BLaER1 treated with 17β-estradiol and CSF1 and Interleukin-3, amounts not matched to agents 10 nM and 100 nM (cell line): Measurements from ENCODE around the gene CHP1.

Experiments
- H3K27ac ChIP-seq, 11 experiments: shearing (Covaris generic); formaldehyde crosslinking; 2 replicates each; pipeline ENCODE4 v1.8.1; 2022
- H3K27me3 ChIP-seq, 11 experiments: shearing (Covaris generic); formaldehyde crosslinking; 2 replicates each; pipeline ENCODE4 v1.8.1; 2022
- H3K36me3 ChIP-seq, 11 experiments: shearing (Covaris generic); formaldehyde crosslinking; 2 replicates each; pipeline ENCODE4 v1.8.1; 2022
- H3K4me1 ChIP-seq, 10 experiments: shearing (Covaris generic); formaldehyde crosslinking; 2 replicates each; pipeline ENCODE4 v1.8.1; 2022
- H3K4me2 ChIP-seq, 11 experiments: shearing (Covaris generic); formaldehyde crosslinking; 2 replicates each; pipeline ENCODE4 v1.8.1; 2022
- H3K4me3 ChIP-seq, 10 experiments: shearing (Covaris generic); formaldehyde crosslinking; 2 replicates each; pipeline ENCODE4 v1.8.1; 2022
- H3K9ac ChIP-seq, 11 experiments: shearing (Covaris generic); formaldehyde crosslinking; 2 replicates each; pipeline ENCODE4 v1.8.1; 2022
- H3K9me3 ChIP-seq, 11 experiments: shearing (Covaris generic); formaldehyde crosslinking; replicated peaks in 1 of 11; 2 replicates each; pipeline ENCODE4 v1.8.1; 2022
- H4K20me1 ChIP-seq, 11 experiments: shearing (Covaris generic); formaldehyde crosslinking; 2 replicates each; pipeline ENCODE4 v1.8.1; 2022
- Cebpa-rat ChIP-seq, 11 experiments: shearing (Covaris generic); IDR thresholded peaks; 2 replicates each; pipeline ENCODE4 v1.8.1; 2022

The CHP1 gene

GRCh38 chr15:41283653-41284426 lies 52.8 kb downstream of the CHP1 start:
- Histone ChIP-seq H3K4me1 (peaks cover 44 to 65% (median 59%) of the 10 kb centered on the region in 10 experiments), H4K20me1 (peaks cover 5 to 30% (median 16%) of the 10 kb centered on the region in 11 experiments; a peak in 15 of 22 replicates), H3K9me3 (no peaks in the 10 kb centered on the region), H3K9ac (peak overlapping the region; percentile 91 to 97 (median 94)), H3K27me3 (no peaks in the 10 kb centered on the region), H3K36me3 (peaks cover 45 to 62% (median 54%) of the 10 kb centered on the region in 11 experiments), H3K27ac (peak overlapping the region; percentile 79 to 96 (median 93)), H3K4me3 (peak overlapping the region; percentile 87 to 97 (median 92)), H3K4me2 (peak overlapping the region; percentile 83 to 98 (median 89))
- no peak for TF ChIP-seq Cebpa-rat (IDR thresholded peaks at IDR 0.05)

GRCh38 chr15:41284427-41285177 lies 53.5 kb downstream of the CHP1 start:
- Histone ChIP-seq H4K20me1 (peaks cover 5 to 34% (median 20%) of the 10 kb centered on the region in 11 experiments; a peak in 15 of 22 replicates), H3K36me3 (peaks cover 43 to 60% (median 52%) of the 10 kb centered on the region in 11 experiments)

GRCh38 chr15:41285285-41285684 lies 54.2 kb downstream of the CHP1 start:
- Histone ChIP-seq H3K9me3 (no peaks in the 10 kb centered on the region), H3K4me2 (peak overlapping the region; percentile 83 to 98 (median 89)), H3K4me1 (peaks cover 50 to 73% (median 68%) of the 10 kb centered on the region in 10 experiments), H3K27me3 (no peaks in the 10 kb centered on the region), H3K27ac (peak overlapping the region; percentile 76 to 96 (median 93)), H3K9ac (peak overlapping the region; percentile 91 to 97 (median 94)), H3K4me3 (peak overlapping the region; percentile 87 to 97 (median 92)), H3K36me3 (peaks cover 39 to 58% (median 50%) of the 10 kb centered on the region in 11 experiments), H4K20me1 (peaks cover 10 to 36% (median 23%) of the 10 kb centered on the region in 11 experiments; a peak in 15 of 22 replicates)
- TF ChIP-seq Cebpa-rat (IDR thresholded peaks at IDR 0.05), result no peak

More at GRCh38 chr15:41284427-41285177, 53.5 kb downstream of the CHP1 start:
- peak overlapping the region; percentile 76 to 96 (median 93) for H3K27ac ChIP-seq
- TF ChIP-seq Cebpa-rat (IDR thresholded peaks at IDR 0.05), result no peak
- H3K4me1 ChIP-seq, result peaks cover 47 to 69% (median 62%) of the 10 kb centered on the region in 10 experiments
- H3K9me3 ChIP-seq, result no peaks in the 10 kb centered on the region
- no peaks in the 10 kb centered on the region for H3K27me3 ChIP-seq
- peak overlapping the region; percentile 91 to 97 (median 94) for H3K9ac ChIP-seq
- H3K4me3 ChIP-seq, result peak overlapping the region; percentile 87 to 97 (median 92)
- peak overlapping the region; percentile 83 to 98 (median 89) for H3K4me2 ChIP-seq

- peaks cover 17 to 49% (median 33%) of the 10 kb centered on the region in 11 experiments; a peak in 15 of 22 replicates for H4K20me1 ChIP-seq
- TF ChIP-seq Cebpa-rat (IDR thresholded peaks at IDR 0.05), result peak in 4 of 11 experiments; percentile 21 to 73 (median 58); a peak in 6 of 22 replicates
- no peaks in the 10 kb centered on the region for H3K9me3 ChIP-seq
- H3K36me3 ChIP-seq, result peaks cover 40 to 67% (median 57%) of the 10 kb centered on the region in 11 experiments
- peaks cover 64 to 75% (median 74%) of the 10 kb centered on the region in 10 experiments for H3K4me1 ChIP-seq
- peak overlapping the region in 3 of 10 experiments; percentile 18 to 87 (median 28); a peak in 2 of 20 replicates for H3K4me3 ChIP-seq
- H3K27me3 ChIP-seq, result no peaks in the 10 kb centered on the region
- peak overlapping the region in 8 of 11 experiments; percentile 27 to 94 (median 41); a peak in 14 of 22 replicates for H3K27ac ChIP-seq
- peak overlapping the region; percentile 18 to 96 (median 92); a peak in 12 of 22 replicates for H3K9ac ChIP-seq
- H3K4me2 ChIP-seq, result peak overlapping the region; percentile 83 to 98 (median 89)
Observed at GRCh38 chr15:41286665-41287333, 55.7 kb downstream of the CHP1 start.

- Histone ChIP-seq H3K27me3 (no peaks in the 10 kb centered on the region), H3K9ac (peak overlapping the region in 4 of 11 experiments; percentile 4 to 41 (median 15); a peak in 4 of 22 replicates), H3K27ac (peak overlapping the region in 1 of 11 experiments; percentile 16; a peak in 1 of 22 replicates), H4K20me1 (peaks cover 19 to 49% (median 35%) of the 10 kb centered on the region in 11 experiments; a peak in 15 of 22 replicates), H3K4me3 (no peak overlapping the region), H3K9me3 (no peaks in the 10 kb centered on the region), H3K4me1 (peaks cover 54 to 77% (median 60%) of the 10 kb centered on the region in 10 experiments), H3K36me3 (peaks cover 52 to 82% (median 73%) of the 10 kb centered on the region in 11 experiments), H3K4me2 (peak overlapping the region; percentile 11 to 95 (median 89); a peak in 20 of 22 replicates)
- no peak for TF ChIP-seq Cebpa-rat (IDR thresholded peaks at IDR 0.05)
Observed at GRCh38 chr15:41288464-41288863, 57.4 kb downstream of the CHP1 start.

- H3K27ac ChIP-seq, result no peak overlapping the region; a peak in 1 of 22 replicates
- no peak overlapping the region for H3K4me3 ChIP-seq
- TF ChIP-seq Cebpa-rat (IDR thresholded peaks at IDR 0.05), result no peak
- H4K20me1 ChIP-seq, result peaks cover 19 to 61% (median 44%) of the 10 kb centered on the region in 11 experiments; a peak in 17 of 22 replicates
- peak overlapping the region in 6 of 11 experiments; percentile 10 to 77 (median 58); a peak in 7 of 22 replicates for H3K4me2 ChIP-seq
- peaks cover 53 to 77% (median 60%) of the 10 kb centered on the region in 10 experiments for H3K4me1 ChIP-seq
- H3K9ac ChIP-seq, result no peak overlapping the region; a peak in 1 of 22 replicates
- H3K9me3 ChIP-seq, result no peaks in the 10 kb centered on the region
- H3K36me3 ChIP-seq, result peaks cover 67 to 96% (median 88%) of the 10 kb centered on the region in 11 experiments
- H3K27me3 ChIP-seq, result no peaks in the 10 kb centered on the region
Observed at GRCh38 chr15:41289953-41290352, 58.9 kb downstream of the CHP1 start.

GRCh38 chr15:41291065-41291631 lies 60.1 kb downstream of the CHP1 start:
- H3K9ac ChIP-seq, result peak overlapping the region in 2 of 11 experiments; percentile 6 to 14; a peak in 1 of 22 replicates
- TF ChIP-seq Cebpa-rat (IDR thresholded peaks at IDR 0.05), result 0 out of 22 replicates have a peak, but pooled peaks of 2 of the 11 experiments have one; percentile 6 to 21
- H3K27ac ChIP-seq, result peak overlapping the region in 7 of 11 experiments; percentile 3 to 57 (median 43); a peak in 11 of 22 replicates
- no peak overlapping the region for H3K4me3 ChIP-seq
- H3K4me2 ChIP-seq, result peak overlapping the region in 9 of 11 experiments; percentile 4 to 77 (median 49); a peak in 18 of 22 replicates
- peaks cover 70 to 96% (median 89%) of the 10 kb centered on the region in 11 experiments for H3K36me3 ChIP-seq
- H3K27me3 ChIP-seq, result no peaks in the 10 kb centered on the region
- no peaks in the 10 kb centered on the region for H3K9me3 ChIP-seq
- H4K20me1 ChIP-seq, result peaks cover 25 to 72% (median 54%) of the 10 kb centered on the region in 11 experiments; a peak in 17 of 22 replicates
- H3K4me1 ChIP-seq, result peaks cover 42 to 66% (median 49%) of the 10 kb centered on the region in 10 experiments
